Adrenal gland (tissue), 12 donors: ENCODE results near the gene GPAT3. TPM values are rescaled to one million over a fixed set of nuclear protein-coding genes. Genes with fewer than 3 reads are reported as not detected.
"Not testable (repeated sequence)": the region's sequence is repeated elsewhere in the genome, so short reads cannot be mapped to it uniquely, and the experiment has no call there.

ENCODE experiments used
- DNase-seq, 7 donors: peaks; one replicate each; pipeline ENCODE4 v3.0.0-alpha.2; 2019 to 2020
- H3K27ac ChIP-seq, 5 donors: fragments of 200-600 bp; sonication (generic) in 4 of 5; 1 replicate in 3 of 5; 2 replicates in 2 of 5; pipeline versions ENCODE4 v1.5.1 to v1.8.0; 2016 to 2020; ENCODE audit warnings: mild to moderate bottlenecking in 1 of 5
- H3K27me3 ChIP-seq: fragments of 200-600 bp; 2 replicates; pipeline ENCODE4 v1.8.0; 2021
- H3K36me3 ChIP-seq, 2 donors: fragments of 200-600 bp; replicated peaks in 1 of 2; 1 replicate in 1 of 2; 2 replicates in 1 of 2; pipeline versions ENCODE4 v1.5.1 to v1.8.0; 2018 to 2022
- H3K4me1 ChIP-seq, 2 donors: fragments of 200-600 bp; replicated peaks in 1 of 2; 1 replicate in 1 of 2; 2 replicates in 1 of 2; pipeline versions ENCODE4 v1.5.1 to v1.8.0; 2018 to 2021
- H3K4me3 ChIP-seq, 4 donors: fragments of 200-600 bp; sonication (generic) in 3 of 4; one replicate each; pipeline ENCODE4 v1.5.1; 2016 to 2018
- H3K9me3 ChIP-seq, 3 donors: fragments of 200-600 bp; sonication (generic) in 1 of 3; replicated peaks in 1 of 3; 1 replicate in 2 of 3; 2 replicates in 1 of 3; pipeline versions ENCODE4 v1.5.1 to v1.8.0; 2016 to 2021
- CTCF ChIP-seq, 6 experiments: fragments of 450-650 bp in 4 of 6; fragments of 200-600 bp in 2 of 6; sonication (generic) in 1 of 6; IDR thresholded peaks; 1 replicate in 5 of 6; 2 replicates in 1 of 6; pipeline versions ENCODE4 v1.5.1 to v1.8.0; 2016 to 2021; ENCODE audit warnings: antibody characterized with exemption in 6 of 6, mild to moderate bottlenecking in 2 of 6, moderate library complexity in 1 of 6
- POLR2A ChIP-seq, 2 donors: fragments of 450-650 bp; IDR thresholded peaks; one replicate each; pipeline ENCODE4 v1.6.1; 2017; ENCODE audit warnings: antibody characterized with exemption in 2 of 2, mild to moderate bottlenecking in 2 of 2, moderate library complexity in 1 of 2
- WGBS, 4 donors: extraction: QIAGEN DNeasy Blood & Tissue Kit in 2 of 4; methylation state at CpG; one replicate each; pipeline versions ENCODE4 v1.1.5 to v1.1.7; 2013 to 2017; 5-methylcytosine and 5-hydroxymethylcytosine counted together
- intact Hi-C, 2 donors: fragments of 100-400 bp; cut with DNase I; formaldehyde crosslinking; loops; one replicate each; pipeline versions ENCODE4 v1.14.1 to v1.15.0; 2022 to 2023
- polyA plus RNA-seq, 3 donors: library from polyadenylated mRNA; stranded (reverse); fragments of 200-250 nt in 2 of 3; fragments of 350-450 nt in 1 of 3; fragmentation: Illumina TruSeq in 1 of 3; extraction: RNeasy Lipid Tissue Mini Kit (QIAGEN cat#74804) in 1 of 3; gene quantifications; one replicate each; pipeline ENCODE4 v1.2.3, GENCODE V29; 2013 to 2014
- total RNA-seq, 9 donors: library from RNA; depleted of rRNA in 4 of 9; stranded (reverse); fragments of >200 nt in 4 of 9; fragments of 120-200 nt in 1 of 9; fragmentation: NEBNext Ultra II Directional in 1 of 9; extraction: Animal tissue kit (Norgen Biotek cat#: 25700) in 1 of 9; gene quantifications; one replicate each; pipeline versions ENCODE4 v1.1.0 to v1.2.4, GENCODE V29; 2013 to 2023
- donor health status: healthy with polysubstance abuse.
- donor health status: Bipolar disorder and iron deficiency.
- donor health status: DM: yes; HTN: yes; CAD: no.
- donor health status: DM: no; HTN: no; CAD: no.
- donor health status: DM: no; HTN: no; CAD: no.
- donor health status: DM: yes; HTN: yes; CAD: no.

GPAT3 gene
- total and polyA plus RNA-seq, 12 donors: 0.12 to 15.4 (median 0.98) TPM

GRCh38 chr4:83490876-83491450 lies 44.9 kb upstream of the GPAT3 start:
- 2 to 14% (median 6%) methylated on average over 1 of the region's 1 CpG for WGBS, 4 donors
- intact Hi-C loops: no loop called here
- no peak for DNase-seq

GRCh38 chr4:83496085-83496917 lies 39.6 kb upstream of the GPAT3 start:
- intact Hi-C loops, H3K36me3 ChIP-seq, H3K4me1 ChIP-seq, H3K4me3 ChIP-seq, H3K27me3 ChIP-seq, H3K9me3 ChIP-seq, DNase-seq, H3K27ac ChIP-seq: not testable (repeated sequence)
- WGBS, 4 donors: 75 to 88% (median 86%) methylated on average over 6 to 8 of the region's 8 CpGs

More at GRCh38 chr4:83490876-83491450, 44.9 kb upstream of the GPAT3 start:
- TF ChIP-seq CTCF (IDR thresholded peaks at IDR 0.05): peak; percentile 19 to 50 (median 40)
- no peak for TF ChIP-seq POLR2A (IDR thresholded peaks at IDR 0.05)
- no peaks in the 10 kb centered on the region for H3K9me3 ChIP-seq
- no peaks in the 10 kb centered on the region for H3K27me3 ChIP-seq
- no peak overlapping the region for H3K4me3 ChIP-seq
- no peak overlapping the region for H3K27ac ChIP-seq
- H3K36me3 ChIP-seq: no peaks in the 10 kb centered on the region
- no peaks in the 10 kb centered on the region for H3K4me1 ChIP-seq

- no peak for TF ChIP-seq POLR2A (IDR thresholded peaks at IDR 0.05)
- no peak for TF ChIP-seq CTCF (IDR thresholded peaks at IDR 0.05)
- Histone ChIP-seq H3K36me3 (no peaks in the 10 kb centered on the region), H3K9me3 (no peaks in the 10 kb centered on the region), H3K4me1 (no peaks in the 10 kb centered on the region), H3K4me3 (no peak overlapping the region), H3K27me3 (no peaks in the 10 kb centered on the region), H3K27ac (no peak overlapping the region)
- WGBS, 4 donors: 87 to 96% (median 94%) methylated on average over 1 of the region's 1 CpG
- no peak for DNase-seq
- intact Hi-C loops: no loop called here
Observed at GRCh38 chr4:83498187-83498586, 37.7 kb upstream of the GPAT3 start.

GRCh38 chr4:83501671-83502070 lies 34.2 kb upstream of the GPAT3 start:
- H3K4me1 ChIP-seq, H3K9me3 ChIP-seq, H3K27me3 ChIP-seq, H3K36me3 ChIP-seq, H3K27ac ChIP-seq, DNase-seq, H3K4me3 ChIP-seq, intact Hi-C loops: not testable (repeated sequence)
- WGBS, 4 donors: 81 to 98% (median 88%) methylated on average over 3 of the region's 3 CpGs

- no peak for TF ChIP-seq POLR2A (IDR thresholded peaks at IDR 0.05)
- no peak for TF ChIP-seq CTCF (IDR thresholded peaks at IDR 0.05)
- Histone ChIP-seq H3K4me1 (no peaks in the 10 kb centered on the region), H3K27me3 (no peaks in the 10 kb centered on the region), H3K36me3 (no peaks in the 10 kb centered on the region), H3K4me3 (no peak overlapping the region), H3K27ac (no peak overlapping the region), H3K9me3 (no peaks in the 10 kb centered on the region)
- DNase-seq: no peak
- intact Hi-C loops: no loop called here
Observed at GRCh38 chr4:83503974-83504373, 31.9 kb upstream of the GPAT3 start.
